Activated naive CD4-positive, alpha-beta T cell treated with anti-CD3 and anti-CD28 coated beads, Interleukin-2, amount 10 ng/mL, durations not matched to agents 7 days and 5 days (primary cell): Measurements from ENCODE around the gene DGCR2.
"Not testable (repeated sequence)": the region's sequence is repeated elsewhere in the genome, so short reads cannot be mapped to it uniquely, and the experiment has no call there.

Experiments used
- CTCF ChIA-PET: fragments of 350-600 bp; sonication (Branson Sonifier 250); formaldehyde crosslinking; loops from one replicate; lab custom pipeline; 2021; ENCODE audit warnings: antibody characterized with exemption; lab: Charles Lee
- DNase-seq: peaks from one replicate; pipeline ENCODE4 v3.0.0-alpha.2; 2020
- H3K27ac Mint-ChIP-seq: one replicate; pipeline ENCODE4 v1.8.0; 2021; ENCODE audit warnings: mild to moderate bottlenecking, moderate library complexity, mixed read lengths
- H3K27me3 Mint-ChIP-seq: one replicate; pipeline ENCODE4 v1.8.0; 2021; ENCODE audit warnings: mild to moderate bottlenecking, mixed read lengths
- H3K36me3 Mint-ChIP-seq: one replicate; pipeline ENCODE4 v1.8.0; 2021; ENCODE audit warnings: mixed read lengths
- H3K4me1 Mint-ChIP-seq: one replicate; pipeline ENCODE4 v1.8.0; 2021; ENCODE audit warnings: mixed read lengths
- H3K4me3 Mint-ChIP-seq: one replicate; pipeline ENCODE4 v1.8.0; 2021; ENCODE audit warnings: mild to moderate bottlenecking, moderate library complexity, mixed read lengths
- H3K9me3 Mint-ChIP-seq: one replicate; pipeline ENCODE4 v1.8.0; 2021; ENCODE audit warnings: mixed read lengths

DGCR2 gene

GRCh38 chr22:18987765-18988164 lies 134.4 kb downstream of the DGCR2 start:
- peak; percentile 42 for DNase-seq
- H3K4me3 Mint-ChIP-seq, result no peak overlapping the region
- no peaks in the 10 kb centered on the region for H3K4me1 Mint-ChIP-seq
- H3K27ac Mint-ChIP-seq, result no peak overlapping the region
- H3K36me3 Mint-ChIP-seq, result no peaks in the 10 kb centered on the region
- CTCF ChIA-PET, result no interaction called here
- no peaks in the 10 kb centered on the region for H3K9me3 Mint-ChIP-seq
- peaks cover 12% of the 10 kb centered on the region for H3K27me3 Mint-ChIP-seq

- DNase-seq, CTCF ChIA-PET, H3K27ac Mint-ChIP-seq, H3K9me3 Mint-ChIP-seq, H3K4me3 Mint-ChIP-seq, H3K4me1 Mint-ChIP-seq, H3K36me3 Mint-ChIP-seq: not testable (repeated sequence)
- peaks cover 12% of the 10 kb centered on the region for H3K27me3 Mint-ChIP-seq
These were observed 135.1 kb downstream of the DGCR2 start for GRCh38 chr22:18987114-18987513.
